ENCODE results near the gene RPL4.

The RPL4 gene

DNA sequence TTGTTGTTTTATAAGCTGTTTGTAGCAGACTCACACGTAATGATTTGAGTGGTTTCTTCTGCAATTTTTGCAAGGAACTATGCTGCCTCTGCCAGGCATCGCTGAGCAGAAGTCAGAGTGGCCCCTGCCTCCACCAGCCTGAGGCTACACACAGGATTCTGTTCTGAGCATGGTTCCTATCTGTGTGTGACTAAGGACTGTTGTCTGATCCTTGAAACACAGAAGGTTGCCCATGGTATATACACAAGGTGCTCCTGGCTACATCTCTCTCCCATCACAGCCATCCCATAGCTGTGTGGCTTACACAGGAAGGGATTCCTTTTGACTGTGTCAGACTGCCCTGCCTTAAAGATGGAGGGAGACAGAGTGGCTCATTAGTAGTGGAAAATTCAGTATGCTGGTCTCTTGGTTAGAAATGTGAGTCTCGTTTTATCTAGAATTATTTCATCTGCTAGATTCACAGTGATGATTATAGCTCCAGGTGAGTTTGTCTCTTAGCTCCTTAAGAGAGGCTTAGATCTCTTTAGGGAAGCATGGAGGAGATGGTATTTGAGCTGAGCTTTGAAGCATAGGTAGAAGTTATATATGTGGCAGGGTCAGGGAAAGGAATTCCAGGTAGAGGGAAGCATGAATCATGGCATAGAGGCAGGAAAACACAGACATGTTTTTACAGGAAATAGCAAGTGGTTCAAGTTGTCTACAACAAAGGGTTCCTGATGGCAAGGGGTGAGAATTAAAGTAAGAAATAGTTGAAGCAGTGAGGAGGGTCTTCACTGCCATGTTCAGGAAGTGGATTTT, 44.6 kb downstream of the RPL4 start:
- no peaks in the 10 kb centered on the region for H3K27me3 ChIP-seq
- no peak overlapping the region for H3K4me3 ChIP-seq (ENCODE audit: low read depth in 1 of 2, low read length in 1 of 2)
- TF ChIP-seq, protein P1, sequence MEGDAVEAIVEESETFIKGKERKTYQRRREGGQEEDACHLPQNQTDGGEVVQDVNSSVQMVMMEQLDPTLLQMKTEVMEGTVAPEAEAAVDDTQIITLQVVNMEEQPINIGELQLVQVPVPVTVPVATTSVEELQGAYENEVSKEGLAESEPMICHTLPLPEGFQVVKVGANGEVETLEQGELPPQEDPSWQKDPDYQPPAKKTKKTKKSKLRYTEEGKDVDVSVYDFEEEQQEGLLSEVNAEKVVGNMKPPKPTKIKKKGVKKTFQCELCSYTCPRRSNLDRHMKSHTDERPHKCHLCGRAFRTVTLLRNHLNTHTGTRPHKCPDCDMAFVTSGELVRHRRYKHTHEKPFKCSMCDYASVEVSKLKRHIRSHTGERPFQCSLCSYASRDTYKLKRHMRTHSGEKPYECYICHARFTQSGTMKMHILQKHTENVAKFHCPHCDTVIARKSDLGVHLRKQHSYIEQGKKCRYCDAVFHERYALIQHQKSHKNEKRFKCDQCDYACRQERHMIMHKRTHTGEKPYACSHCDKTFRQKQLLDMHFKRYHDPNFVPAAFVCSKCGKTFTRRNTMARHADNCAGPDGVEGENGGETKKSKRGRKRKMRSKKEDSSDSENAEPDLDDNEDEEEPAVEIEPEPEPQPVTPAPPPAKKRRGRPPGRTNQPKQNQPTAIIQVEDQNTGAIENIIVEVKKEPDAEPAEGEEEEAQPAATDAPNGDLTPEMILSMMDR (IDR thresholded peaks at IDR 0.05): no peak
- no peak overlapping the region for H3K27ac ChIP-seq
- H3K4me1 ChIP-seq (ENCODE audit: control insufficient read depth in 1 of 2, insufficient read depth in 1 of 2, low read depth in 1 of 2, low read length in 1 of 2): no peaks in the 10 kb centered on the region
- peaks cover 31% of the 10 kb centered on the region for H3K36me3 ChIP-seq
- H3K9me3 ChIP-seq: no peaks in the 10 kb centered on the region

DNA sequence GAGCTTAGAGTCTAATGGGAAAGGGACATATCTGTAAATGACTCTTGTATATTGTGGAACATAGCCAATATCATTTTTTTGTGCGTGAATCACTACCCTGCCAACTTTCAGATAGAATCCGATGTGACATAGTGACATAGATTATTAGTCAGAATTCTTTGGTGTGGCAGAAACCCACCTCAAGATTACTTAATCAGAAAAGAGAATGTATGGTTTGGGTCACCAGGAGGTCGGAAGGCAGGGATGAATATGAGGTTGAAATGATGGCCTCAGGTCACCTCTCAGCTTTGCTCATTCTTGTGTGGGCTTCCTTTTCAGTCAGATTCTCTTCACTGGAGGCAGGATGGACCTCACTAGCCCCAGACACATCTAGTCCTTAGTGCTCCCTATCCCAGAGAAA, 48.4 kb downstream of the RPL4 start:
- TF ChIP-seq, protein P1 (IDR thresholded peaks at IDR 0.05): no peak
- Histone ChIP-seq H3K9me3 (no peaks in the 10 kb centered on the region), H3K27ac (no peak overlapping the region), H3K27me3 (no peaks in the 10 kb centered on the region), H3K4me1 (ENCODE audit: control insufficient read depth in 1 of 2, insufficient read depth in 1 of 2, low read depth in 1 of 2, low read length in 1 of 2) (peaks cover 9 to 12% of the 10 kb centered on the region in 2 experiments), H3K36me3 (peaks cover 18% of the 10 kb centered on the region), H3K4me3 (ENCODE audit: low read depth in 1 of 2, low read length in 1 of 2) (no peak overlapping the region)

DNA sequence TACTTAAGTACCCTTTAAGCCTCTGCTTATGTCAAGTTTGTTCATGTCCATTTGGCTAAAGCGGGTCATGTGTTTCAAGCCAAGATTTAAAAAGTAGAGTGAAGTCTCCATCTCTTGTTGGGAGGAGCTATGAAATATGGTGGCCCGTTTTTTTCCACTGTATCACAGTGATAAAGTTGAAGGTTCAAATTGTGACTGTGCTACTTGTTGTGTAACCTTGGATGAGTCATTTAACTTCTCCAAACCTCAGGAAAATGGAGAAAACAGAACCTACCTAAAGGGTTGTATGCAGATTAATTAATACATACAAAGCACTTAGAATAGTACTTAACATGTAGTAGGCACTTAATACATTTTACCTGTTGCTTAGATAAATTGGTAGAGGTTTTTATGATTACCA, 50.5 kb downstream of the RPL4 start:
- TF ChIP-seq, protein P1 (IDR thresholded peaks at IDR 0.05): no peak
- H3K4me1 ChIP-seq (ENCODE audit: control insufficient read depth in 1 of 2, insufficient read depth in 1 of 2, low read depth in 1 of 2, low read length in 1 of 2): peaks cover 9 to 12% of the 10 kb centered on the region in 2 experiments
- peak overlapping the region; percentile 69 for H3K27ac ChIP-seq
- no peaks in the 10 kb centered on the region for H3K27me3 ChIP-seq
- H3K9me3 ChIP-seq: no peaks in the 10 kb centered on the region
- peaks cover 18% of the 10 kb centered on the region for H3K36me3 ChIP-seq
- no peak overlapping the region for H3K4me3 ChIP-seq (ENCODE audit: low read depth in 1 of 2, low read length in 1 of 2)

DNA sequence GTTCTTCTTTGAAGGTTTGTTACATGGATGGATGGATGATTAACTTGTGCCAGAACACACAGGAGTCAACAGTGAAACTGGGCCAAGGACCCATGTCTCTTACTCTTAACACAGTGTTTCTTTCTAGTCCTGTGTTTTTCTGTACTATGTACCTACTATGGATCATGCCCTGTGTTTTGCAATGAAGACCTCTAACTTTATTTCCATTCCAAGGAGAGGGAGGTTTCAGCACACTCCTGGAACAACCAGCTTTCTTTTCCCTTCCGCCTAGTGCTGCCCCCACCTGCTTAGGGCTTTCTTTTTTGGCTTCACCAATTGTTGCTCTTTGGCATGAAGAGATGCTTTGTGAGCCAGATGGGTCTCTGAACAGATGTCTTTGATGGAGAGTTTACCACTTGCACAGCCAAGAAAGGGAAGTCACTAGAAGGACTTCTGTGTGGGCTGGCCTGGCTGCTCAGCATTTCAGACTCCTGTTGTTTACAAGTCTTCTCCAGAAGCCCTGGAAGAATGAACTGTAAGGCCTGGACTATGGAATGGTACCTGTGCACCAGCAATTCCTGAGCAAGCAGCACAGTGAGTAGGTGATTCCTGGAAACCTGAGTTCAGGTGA, 51.6 kb downstream of the RPL4 start:
- H3K4me1 ChIP-seq (ENCODE audit: control insufficient read depth in 1 of 2, insufficient read depth in 1 of 2, low read depth in 1 of 2, low read length in 1 of 2): peaks cover 9 to 12% of the 10 kb centered on the region in 2 experiments
- H3K27me3 ChIP-seq: no peaks in the 10 kb centered on the region
- H3K36me3 ChIP-seq: peaks cover 16% of the 10 kb centered on the region
- H3K4me3 ChIP-seq (ENCODE audit: low read depth in 1 of 2, low read length in 1 of 2): no peak overlapping the region
- H3K27ac ChIP-seq: peak overlapping the region; percentile 69
- no peaks in the 10 kb centered on the region for H3K9me3 ChIP-seq
- TF ChIP-seq, protein P1 (IDR thresholded peaks at IDR 0.05): no peak

DNA sequence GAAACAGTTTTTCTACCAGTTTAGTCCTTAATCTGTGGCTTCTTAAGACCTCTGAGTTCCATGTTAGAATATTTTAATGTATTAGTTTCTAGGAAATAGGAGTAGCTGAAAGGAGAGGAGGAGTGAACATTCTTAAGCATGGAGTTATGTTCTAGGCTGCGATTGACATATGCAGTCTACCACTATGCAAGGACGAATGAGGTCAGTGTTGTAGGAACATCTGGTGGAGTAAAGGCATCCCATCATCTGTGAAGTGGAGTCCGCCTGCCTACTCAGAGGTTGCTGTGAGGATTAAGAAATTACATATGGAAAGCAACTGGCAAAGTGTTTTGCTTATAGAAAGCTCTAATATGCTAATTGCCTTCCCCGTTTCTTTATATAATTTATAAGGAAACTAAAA, 52.2 kb downstream of the RPL4 start:
- H3K36me3 ChIP-seq: peaks cover 19% of the 10 kb centered on the region
- H3K4me1 ChIP-seq (ENCODE audit: control insufficient read depth in 1 of 2, insufficient read depth in 1 of 2, low read depth in 1 of 2, low read length in 1 of 2): peaks cover 9 to 12% of the 10 kb centered on the region in 2 experiments
- H3K4me3 ChIP-seq (ENCODE audit: low read depth in 1 of 2, low read length in 1 of 2): no peak overlapping the region
- no peaks in the 10 kb centered on the region for H3K9me3 ChIP-seq
- no peaks in the 10 kb centered on the region for H3K27me3 ChIP-seq
- peak overlapping the region; percentile 69 for H3K27ac ChIP-seq
- TF ChIP-seq, protein P1 (IDR thresholded peaks at IDR 0.05): no peak

All from neutrophil (primary cell).